Left renal cortex interstitium (tissue), 4 donors: Measurements from ENCODE around the gene NRXN3. TPM values are rescaled to one million over a fixed set of nuclear protein-coding genes. Genes with fewer than 3 reads are reported as not detected.

ENCODE experiments used
- DNase-seq, 4 donors: peaks; one replicate each; pipeline ENCODE4 v3.0.0-alpha.2; 2013; ENCODE audit warnings: low read depth in 4 of 4, low spot score in 2 of 4, missing footprints in 1 of 4
- polyA plus RNA-seq, 4 donors: library from polyadenylated mRNA; unstranded; fragments of 120-200 nt; gene quantifications; one replicate each; pipeline ENCODE4 v1.2.1, GENCODE V29; 2013; ENCODE audit not compliant: insufficient read length in 4 of 4

Gene NRXN3
- polyA plus RNA-seq, 4 donors: 5.4 to 8.4 (median 6.3) TPM

DNA sequence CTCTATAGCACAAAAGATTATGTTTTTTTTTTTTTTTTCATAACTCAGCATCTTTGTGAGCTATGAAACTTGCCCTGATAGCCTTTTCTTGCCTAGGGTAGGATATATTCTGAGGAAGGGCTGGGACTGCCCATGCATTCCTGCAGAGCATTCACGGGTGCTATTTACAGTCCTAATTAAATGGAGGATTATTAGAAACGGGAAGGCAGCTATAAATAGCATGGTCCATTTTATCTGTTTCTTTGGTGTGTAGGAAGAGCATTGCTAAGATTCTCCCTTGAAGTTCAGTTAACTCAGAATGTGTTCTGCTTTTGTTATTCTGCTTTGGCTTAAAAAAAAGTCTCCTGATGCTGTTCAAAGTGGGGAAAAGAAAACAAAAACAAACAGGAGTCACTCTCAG, 1410.2 kb downstream of the NRXN3 start:
- DNase-seq: no peak

DNA sequence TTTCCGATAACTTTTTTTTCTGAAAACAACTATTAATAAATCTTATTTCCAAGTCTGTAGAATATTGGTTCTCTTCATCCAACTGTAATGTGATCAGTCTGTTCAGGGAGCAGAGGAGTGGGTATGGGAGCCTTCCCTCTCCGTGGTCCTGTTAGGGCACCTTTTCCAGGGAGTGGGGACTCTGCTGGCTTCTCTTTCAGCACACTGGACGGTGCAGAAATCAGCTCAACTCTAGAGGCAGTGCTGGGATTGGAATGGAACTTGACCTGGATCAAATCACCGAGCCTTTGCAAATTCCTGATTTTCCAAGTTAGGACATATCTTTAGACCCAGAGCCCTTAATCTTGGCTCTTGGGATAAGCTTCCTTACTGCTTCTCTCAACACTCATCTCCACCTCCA, 1410.7 kb downstream of the NRXN3 start:
- DNase-seq: no peak

DNA sequence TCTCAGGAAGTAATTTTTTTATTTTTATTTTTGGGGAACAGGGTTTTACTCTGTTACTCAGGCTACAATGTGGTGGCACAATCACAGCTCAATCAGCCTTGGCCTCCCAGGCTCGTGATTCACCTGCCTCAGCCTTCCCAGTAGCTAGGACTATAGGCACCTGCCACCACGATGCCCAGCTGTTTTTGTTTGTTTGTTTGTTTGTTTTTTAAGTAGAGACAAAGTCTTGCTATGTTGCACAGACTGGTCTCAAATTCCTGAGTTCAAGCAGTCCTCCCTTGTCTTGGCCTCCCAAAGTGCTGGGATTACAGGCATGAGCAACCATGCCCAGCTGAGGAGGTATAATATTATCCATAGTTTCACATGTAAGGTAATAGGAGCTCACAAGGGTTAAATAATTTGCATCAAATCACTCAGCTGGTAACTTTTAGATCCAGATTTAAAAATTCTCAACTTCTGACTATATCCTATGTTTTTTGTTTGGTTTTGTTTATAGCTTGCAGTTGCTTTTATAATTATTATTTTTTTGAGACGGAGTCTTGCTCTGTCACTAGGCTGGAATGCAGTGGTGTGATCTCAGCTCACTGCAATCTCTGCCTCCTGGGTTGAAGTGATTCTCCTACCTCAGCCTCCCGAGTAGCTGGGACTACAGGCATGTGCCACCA, 1411.9 kb downstream of the NRXN3 start:
- no peak for DNase-seq

DNA sequence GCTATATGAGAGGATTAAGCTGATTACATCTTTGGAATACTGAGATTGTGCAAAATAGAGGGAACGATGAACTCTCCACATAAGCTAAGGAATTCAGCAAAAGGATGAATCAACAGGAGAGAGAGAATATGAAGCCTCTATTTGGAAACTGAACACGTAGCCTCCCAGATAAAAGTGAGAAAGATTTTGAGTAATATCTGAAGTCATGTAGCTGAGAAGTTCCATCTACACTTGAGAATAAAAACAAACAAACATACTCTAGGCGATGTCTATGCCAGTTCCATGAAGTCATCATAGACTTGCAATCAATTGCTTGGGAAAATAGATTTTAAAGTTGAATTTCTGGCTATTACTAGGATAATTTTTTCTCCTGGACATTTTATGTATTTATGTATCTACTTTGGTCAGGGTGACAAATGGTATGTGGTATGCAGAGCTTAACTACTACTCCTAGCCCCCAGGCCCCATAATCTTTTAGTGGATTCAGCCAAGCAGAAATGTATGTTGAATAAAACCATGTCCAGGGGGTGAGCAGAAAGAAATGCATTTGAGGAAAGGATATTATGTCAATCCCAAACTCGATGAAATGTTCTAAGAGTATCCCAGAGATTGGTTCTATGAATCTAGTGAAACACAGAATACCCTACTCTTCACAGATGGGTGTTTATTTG, 1413.7 kb downstream of the NRXN3 start:
- no peak for DNase-seq

DNA sequence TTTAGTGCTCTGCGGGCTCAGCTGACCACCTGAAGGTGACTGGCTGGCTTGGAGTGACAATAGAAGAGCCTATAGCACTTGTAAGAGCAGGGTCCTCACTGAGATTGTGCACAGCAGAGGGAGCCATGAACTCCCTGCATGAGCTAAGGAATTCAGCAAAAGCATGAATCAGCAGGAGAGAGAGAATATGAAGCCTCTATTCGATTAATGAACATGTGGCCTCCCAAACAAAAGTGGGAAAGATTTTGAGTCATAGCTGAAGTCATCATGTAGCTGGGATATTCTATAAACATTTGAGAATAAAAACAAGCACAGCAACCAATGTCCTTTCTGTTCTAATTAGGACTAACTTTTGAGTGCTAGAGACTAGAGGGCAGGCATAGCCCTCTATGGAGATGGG, 1414.5 kb downstream of the NRXN3 start:
- DNase-seq: no peak

DNA sequence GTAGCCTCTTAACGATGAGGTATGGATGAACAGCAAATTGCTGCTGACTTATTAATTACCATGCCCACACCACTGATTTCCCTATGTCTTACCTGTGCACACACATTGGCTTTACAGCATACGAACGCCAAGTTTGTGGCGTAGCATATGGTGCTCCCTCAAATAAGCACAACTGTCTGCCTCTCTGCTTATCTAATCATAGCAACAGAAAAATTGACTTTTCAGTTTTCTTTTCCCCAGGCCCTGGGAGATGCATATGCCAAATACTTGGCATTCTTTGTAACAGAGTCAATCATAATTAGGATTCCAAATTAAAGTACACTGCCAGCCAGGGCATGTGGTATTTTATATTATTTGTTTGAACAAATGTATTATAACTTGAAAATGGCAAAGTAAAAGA, 1415.7 kb downstream of the NRXN3 start:
- DNase-seq: no peak

DNA sequence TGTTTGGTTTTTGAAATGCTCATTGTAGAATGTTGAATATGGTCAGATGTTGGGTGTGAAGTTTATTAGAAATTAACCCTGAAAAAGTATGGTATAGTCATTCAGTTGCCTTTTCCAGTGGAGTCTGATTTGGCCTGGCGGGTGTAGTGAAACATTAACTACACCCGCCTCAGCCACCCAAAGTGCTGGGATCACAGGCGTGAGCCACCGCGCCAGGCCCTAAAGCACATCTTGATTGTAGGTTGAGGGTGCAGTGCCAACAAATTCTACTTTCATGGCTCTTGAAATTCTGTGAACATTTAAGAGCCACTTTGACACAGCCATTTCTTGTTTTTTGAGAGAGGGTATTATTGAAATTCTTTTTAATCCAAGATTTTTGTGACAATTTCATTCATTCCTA, 1416.2 kb downstream of the NRXN3 start:
- no peak for DNase-seq

DNA sequence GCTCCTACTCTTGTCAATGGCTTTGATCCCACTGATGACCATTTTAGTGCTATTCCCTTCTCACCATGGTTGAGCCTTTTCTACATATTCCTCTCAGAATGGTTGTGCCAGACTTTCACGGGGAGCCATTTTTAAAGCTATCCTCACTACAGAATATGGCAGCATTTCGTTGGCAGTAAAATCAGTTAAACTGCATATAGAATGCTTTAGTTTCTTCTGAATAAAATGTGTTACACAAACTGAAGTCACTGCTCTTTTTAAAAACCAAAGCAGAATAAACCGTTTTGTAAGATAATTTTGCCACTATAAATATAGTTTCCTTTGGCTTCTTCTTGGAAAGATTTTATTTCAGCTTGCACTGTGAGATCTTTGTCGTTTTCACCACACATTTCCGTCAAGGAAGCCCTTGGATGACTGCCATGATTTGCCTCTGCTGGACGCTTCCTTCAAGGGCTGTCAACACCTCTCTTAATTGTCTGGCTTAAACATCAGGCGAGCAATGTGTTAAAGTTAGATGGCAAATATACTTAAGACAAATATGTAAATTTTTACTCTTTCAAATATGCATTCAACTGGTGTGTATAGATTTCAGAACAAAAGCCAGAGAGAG, 1416.9 kb downstream of the NRXN3 start:
- no peak for DNase-seq

DNA sequence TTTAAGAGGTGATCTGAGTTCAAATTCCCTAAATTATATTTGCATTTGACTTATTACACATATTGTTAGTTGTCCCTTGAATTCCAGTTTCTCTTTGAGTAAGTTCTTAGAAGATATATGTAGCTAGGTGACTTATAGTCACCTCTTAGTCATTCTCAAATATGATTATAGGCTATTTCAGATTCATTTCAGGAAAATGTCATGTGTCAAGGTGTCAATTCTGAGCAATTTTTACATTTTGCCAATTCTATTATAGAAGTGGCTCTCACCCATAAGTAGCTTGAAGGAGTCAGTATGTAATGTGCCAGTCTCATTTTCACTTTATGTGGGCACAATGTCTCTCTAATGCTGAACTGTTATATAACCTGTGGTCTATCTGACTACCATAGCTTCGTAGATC, 1417.7 kb downstream of the NRXN3 start:
- DNase-seq: no peak

DNA sequence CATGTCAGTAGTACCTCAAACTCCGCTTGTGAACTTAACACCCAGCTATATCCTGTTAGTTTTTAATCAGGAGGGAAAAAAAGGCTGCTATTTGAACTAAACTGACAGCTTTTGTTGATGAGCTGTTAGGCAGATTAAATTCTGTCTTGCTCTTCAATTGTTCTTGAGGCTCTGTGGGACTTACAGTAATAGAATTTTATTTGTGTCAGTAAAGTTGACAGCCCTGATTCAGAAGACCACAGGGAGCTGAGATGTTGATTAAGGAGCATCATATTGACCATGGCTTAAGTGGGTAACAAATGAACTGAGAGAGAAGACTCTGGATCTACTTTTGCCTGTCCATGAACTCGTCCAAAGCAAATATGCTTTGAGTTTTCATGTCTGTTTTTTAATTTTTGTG, 1418.2 kb downstream of the NRXN3 start:
- DNase-seq: no peak

DNA sequence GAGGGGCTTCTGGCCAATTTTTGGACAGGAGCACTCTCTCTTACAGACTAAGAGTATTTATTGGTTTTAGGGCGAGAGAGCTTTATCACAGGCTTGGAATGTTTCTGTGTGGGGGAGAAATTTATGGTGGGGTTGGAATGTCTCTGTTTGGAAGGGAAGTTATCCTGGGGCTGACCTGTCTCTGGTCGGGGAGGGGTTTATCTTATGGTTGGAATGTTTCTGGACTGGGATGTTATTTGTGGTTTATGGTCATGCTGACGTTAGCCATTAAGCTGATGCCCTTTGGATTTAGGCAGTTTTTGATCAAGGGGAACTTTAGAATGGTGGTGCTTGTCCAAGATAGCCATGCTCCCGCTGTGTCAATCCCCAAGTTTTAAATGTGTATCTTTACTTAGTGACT, 1426.4 kb downstream of the NRXN3 start:
- DNase-seq: no peak

DNA sequence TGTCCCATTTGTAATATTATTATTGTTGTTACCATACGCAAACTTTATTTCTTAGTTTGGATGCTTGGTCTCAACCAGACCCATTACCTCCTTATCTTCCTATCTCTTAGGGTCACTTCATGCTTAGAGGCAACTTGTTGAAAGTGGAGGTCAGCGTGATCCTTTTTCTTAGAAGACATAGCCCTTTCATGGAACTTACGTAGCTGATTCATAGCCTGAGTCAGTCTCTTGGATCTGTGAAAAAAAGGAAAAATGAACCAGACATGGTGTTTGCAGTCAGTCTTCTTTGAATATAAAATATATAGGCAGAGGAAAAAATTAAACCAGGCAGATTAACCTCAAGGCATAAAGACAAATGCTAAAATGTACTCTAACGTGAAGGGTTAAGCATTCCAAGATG, 1427.4 kb downstream of the NRXN3 start:
- DNase-seq: no peak

DNA sequence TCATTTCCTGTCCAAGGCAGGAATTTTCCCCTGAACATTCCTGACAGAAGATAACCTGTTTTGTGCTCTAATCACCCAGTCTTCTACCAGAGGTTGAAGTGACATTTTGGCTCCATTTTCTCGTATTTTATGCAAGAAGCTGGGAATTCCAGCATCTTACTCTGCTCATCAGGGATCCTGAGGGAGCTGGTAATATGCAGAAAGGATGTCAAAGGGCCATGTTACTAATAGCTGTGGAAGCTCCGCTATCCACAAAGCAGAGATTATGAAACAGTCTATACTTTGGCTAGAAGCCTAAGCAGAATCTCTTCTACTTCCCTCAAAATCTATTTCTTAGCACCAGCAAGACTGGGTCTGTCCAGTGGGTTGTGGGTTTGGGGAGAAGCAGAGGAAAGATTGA, 1428.2 kb downstream of the NRXN3 start:
- no peak for DNase-seq

DNA sequence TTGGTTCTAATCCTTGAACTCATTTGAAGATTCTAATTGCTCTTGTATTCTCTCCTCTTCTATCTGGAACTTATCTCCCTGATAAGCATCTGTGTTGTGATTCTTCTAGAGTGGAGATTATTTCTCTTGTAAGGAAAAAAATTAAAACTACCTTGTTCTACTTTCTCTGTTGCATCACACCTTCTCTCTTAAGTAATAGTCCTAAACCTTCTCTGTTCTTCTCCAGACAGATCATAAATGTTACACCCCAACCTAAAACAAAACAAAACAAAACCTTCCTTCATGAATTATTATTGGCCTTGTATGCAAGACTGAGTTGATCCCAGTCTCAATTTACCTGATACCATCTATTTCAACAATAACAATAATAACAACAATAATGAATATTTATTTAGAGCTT, 1429.1 kb downstream of the NRXN3 start:
- DNase-seq: no peak

DNA sequence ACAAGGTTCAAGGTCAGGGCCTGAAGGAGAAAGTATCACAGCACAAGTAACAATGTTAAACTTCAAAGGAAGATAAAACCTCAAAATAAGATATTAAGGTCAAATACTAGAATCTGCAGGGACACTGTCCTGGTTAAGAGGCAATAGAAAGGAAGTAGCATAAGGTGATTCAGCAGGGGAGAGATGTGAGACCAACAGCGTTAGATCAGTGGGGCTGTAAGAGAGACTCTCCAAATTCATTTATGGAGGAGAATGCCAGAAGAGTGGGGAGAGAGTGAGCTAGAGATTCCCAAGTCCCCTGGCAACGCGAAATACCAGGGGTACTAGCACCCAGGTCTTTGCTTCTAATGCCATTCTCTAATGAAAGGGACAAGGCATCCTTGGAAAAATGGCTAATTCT, 1430.2 kb downstream of the NRXN3 start:
- no peak for DNase-seq

DNA sequence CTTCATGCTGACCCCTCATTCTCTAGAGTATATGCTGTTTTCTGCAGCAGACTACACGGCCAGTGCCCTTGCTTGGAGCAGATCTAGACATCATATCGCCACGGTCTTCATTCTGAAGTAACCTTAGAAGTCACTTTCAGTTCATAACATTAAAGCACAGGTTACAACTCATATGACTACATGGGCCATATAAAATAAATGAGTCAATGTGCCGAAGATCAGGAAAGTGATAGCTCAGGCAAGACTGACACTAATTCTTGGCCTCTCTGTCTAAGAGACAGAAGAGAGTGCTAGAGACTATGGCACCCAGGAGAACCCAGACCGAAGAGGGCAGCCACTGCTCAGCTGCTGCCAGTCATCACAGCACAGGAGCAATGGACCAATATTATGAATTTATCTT, 1431.4 kb downstream of the NRXN3 start:
- DNase-seq: no peak

DNA sequence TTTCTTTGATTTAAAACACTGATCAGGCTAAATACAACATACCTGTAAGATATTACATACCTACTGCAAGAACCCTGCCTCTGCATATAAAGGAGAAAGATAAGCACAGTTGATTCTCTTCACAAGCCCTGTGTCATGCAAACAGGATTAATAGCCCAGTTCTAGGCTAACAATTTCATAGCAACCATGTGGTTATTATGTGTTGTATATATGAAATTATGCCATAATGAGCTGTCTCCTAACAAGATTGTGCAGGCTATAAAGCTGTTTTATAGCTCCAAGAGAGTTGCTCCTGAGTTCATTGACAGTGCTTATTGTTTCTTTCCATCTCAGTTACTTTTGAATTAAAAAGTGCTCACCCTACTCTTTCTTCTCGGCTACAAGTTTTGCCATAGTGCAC, 1431.9 kb downstream of the NRXN3 start:
- DNase-seq: no peak

DNA sequence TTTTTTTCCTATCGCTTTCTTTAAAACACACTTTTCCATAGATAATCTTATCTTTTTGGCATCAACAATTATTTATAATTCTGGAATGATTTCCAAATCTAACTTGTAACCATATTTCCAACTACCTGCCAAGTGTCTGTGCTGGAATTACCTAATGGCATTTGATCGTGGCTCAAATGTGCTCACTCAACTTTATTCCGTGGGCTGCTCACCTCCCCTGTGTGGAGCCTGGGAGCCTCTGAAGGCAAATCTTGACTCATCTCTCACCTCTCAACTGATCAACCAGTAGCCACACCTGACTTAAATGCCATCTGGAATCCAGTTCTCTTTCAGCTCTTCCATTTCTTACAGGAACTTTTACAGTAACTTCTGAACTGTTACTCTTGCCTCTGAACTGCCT, 1432.6 kb downstream of the NRXN3 start:
- DNase-seq: no peak

DNA sequence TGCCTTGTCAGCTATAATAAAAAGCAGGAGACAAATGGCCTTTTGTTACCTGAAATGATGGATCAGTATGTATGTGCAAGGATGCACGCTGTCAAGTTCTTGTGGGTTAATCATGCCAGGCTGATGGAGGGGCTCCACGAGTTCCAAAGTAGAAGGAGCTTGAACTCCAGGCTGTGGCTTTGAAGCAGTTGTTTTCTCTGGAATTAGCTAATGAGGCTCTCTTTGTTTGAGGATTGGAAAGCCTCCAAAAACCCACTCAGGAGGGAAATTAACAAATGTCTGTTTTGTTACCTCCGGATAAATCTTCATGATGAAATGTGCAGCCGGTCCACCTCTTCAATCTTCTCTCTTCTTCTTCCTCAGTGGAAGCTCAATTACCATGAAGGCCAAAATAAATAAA, 1435.7 kb downstream of the NRXN3 start:
- DNase-seq: no peak

DNA sequence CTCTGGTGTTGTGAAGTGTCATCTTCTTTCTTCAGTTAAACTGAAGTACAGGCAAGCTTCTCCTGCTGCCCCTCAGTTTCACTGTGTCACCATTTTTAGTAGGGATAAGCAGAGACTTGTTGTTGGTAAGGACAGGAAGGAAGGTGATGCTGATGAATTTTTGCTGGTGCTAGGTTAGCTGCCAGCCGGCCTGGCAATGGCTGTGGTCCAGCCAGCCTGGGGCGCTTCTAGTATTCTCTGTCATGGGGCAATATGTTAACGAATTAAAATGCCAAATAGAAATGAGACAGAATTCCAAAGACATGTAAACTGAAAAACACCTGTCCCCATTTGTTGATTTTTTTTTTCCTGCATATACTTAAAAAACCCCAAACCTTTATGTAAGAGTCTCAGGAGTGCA, 1438.3 kb downstream of the NRXN3 start:
- no peak for DNase-seq

DNA sequence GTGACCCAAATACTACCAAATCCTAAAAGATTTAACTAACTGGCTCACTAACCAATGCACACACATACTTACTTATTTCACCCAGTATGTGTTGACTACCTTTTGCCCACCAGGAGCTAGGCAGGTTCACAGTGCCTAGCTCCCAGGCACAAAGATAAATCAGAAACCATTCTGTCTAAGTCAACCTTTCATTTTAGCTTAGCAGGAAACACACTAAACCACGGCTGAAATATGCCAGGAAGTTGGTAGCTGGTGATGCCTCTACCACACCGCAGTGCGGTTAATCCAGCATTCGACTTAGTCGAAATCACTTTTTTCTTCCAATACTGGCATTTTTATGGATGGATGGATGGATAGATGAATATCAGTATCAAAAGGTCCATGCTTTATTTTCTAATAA, 1443.5 kb downstream of the NRXN3 start:
- no peak for DNase-seq

DNA sequence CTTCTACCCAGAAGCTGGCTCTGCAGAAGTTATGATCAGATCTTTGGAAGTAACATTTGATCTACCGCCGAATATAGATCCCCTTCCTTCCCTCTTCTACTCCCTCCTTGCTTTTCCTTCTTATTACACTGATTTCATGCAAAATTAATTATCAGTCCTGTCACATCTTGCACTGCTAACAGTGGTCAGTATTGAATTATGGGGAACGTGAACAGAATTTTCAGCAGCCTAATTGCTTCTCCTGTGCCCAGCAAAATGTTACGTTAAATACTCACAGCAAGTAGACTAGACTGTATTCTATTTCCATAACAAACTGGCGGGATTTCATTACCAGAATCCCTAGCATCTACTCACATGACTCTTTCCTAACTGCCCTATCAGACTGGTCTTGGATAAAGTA, 1444.3 kb downstream of the NRXN3 start:
- no peak for DNase-seq
